ENCODE results near the gene COL26A1. TPM values are rescaled to one million over a fixed set of nuclear protein-coding genes. Genes with fewer than 3 reads are reported as not detected.
A peak's percentile ranks its signal among the peaks of the same experiment; 100 is the strongest.

COL26A1 gene
- total RNA-seq, 3 donors from 2014 or later (not counting 1 experiment from before 2014, with no cell fraction given), result 0.16 TPM; not detected in 2

DNA sequence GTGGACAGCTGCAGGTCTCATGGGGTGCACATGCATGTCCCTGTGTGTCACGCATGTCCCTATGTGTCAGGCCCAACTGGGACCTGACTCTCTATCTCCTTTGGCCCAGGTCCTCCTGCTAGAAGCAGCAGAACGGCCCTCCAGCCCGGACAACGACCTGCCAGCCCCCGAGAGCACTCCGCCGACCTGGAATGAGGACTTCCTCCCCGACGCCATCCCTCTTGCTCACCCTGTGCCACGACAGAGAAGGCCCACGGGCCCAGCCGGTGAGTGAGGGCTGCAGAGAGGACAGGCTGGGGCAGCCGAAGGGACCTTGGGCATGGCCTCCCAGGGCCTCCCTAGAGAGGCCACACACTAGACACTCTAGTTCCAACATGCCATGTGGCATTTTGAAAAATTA is 177.1 kb downstream of the COL26A1 start:
- no peaks in the 10 kb centered on the region for H3K9me3 Mint-ChIP-seq
- TF ChIP-seq, protein P1, sequence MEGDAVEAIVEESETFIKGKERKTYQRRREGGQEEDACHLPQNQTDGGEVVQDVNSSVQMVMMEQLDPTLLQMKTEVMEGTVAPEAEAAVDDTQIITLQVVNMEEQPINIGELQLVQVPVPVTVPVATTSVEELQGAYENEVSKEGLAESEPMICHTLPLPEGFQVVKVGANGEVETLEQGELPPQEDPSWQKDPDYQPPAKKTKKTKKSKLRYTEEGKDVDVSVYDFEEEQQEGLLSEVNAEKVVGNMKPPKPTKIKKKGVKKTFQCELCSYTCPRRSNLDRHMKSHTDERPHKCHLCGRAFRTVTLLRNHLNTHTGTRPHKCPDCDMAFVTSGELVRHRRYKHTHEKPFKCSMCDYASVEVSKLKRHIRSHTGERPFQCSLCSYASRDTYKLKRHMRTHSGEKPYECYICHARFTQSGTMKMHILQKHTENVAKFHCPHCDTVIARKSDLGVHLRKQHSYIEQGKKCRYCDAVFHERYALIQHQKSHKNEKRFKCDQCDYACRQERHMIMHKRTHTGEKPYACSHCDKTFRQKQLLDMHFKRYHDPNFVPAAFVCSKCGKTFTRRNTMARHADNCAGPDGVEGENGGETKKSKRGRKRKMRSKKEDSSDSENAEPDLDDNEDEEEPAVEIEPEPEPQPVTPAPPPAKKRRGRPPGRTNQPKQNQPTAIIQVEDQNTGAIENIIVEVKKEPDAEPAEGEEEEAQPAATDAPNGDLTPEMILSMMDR (IDR thresholded peaks at IDR 0.05), result no peak
- ATAC-seq (no peak), DNase-seq (no peak)
- no peak overlapping the region for H3K4me3 Mint-ChIP-seq
- Histone ChIP-seq H3K9me3 (ENCODE audit: control insufficient read depth, insufficient read depth, low read length) (peaks cover 5% of the 10 kb centered on the region), H3K27me3 (ENCODE audit: control insufficient read depth, insufficient read depth, low read length) (no peaks in the 10 kb centered on the region), H3K36me3 (ENCODE audit: control insufficient read depth, insufficient read depth, low read length) (no peaks in the 10 kb centered on the region), H3K4me3 (ENCODE audit: low read length) (no peak overlapping the region), H3K27ac (ENCODE audit: low read length) (no peak overlapping the region), H3K4me1 (ENCODE audit: control insufficient read depth, insufficient read depth, low read length) (peaks cover 30% of the 10 kb centered on the region)
- 86% methylated on average over 13 of the region's 13 CpGs for WGBS (ENCODE audit: insufficient coverage)
- peaks cover 17 to 31% of the 10 kb centered on the region in 2 donors for H3K4me1 Mint-ChIP-seq
- no peaks in the 10 kb centered on the region for H3K36me3 Mint-ChIP-seq
- H3K27me3 Mint-ChIP-seq (ENCODE audit: low read depth in 2 of 2), result peaks cover 4 to 6% of the 10 kb centered on the region in 2 donors
- intact Hi-C loops (cut with micrococcal nuclease), result loop anchor here (10.0 kb wide), 1 partner anchor 175 kb away; the partner anchor contains the start of gene COL26A1
- H3K27ac Mint-ChIP-seq, result no peak overlapping the region

DNA sequence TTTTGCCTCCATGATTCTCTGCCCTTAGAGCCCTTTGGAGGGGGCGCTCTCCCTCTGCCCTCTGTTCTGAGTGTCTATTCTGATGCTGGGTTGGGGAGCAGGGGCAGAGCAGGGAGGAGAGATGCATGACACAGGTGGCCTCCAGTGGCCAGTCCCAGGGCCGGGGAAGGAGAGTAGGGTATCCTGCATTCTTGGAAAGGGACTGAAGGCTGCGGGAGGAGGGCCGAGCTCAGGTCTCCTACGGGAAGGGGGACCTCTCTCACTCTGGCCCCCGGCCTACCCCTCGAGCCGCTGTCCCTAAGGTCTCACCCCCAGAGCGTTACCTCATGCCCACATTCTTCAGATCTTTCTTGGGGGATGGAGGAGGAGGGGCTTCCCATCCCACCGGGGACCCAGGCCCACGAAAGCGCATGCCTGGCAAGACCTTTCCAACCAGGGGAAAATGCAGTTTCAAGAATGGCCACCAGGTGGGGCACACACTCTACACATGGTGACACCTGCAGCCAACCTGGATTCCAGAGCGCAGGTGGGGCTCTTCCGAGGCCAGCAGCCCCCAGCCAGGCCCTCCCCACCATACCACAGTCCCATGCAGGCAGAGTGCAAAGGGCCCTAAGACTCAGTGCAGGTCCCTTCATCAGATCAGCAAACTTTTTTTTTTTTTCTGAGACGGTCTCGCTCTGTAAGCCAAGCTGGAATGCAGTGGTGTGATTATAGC is 180.0 kb downstream of the COL26A1 start:
- Mint-ChIP-seq H3K4me1 (peaks cover 0 to 10% of the 10 kb centered on the region in 2 donors), H3K4me3 (no peak overlapping the region), H3K36me3 (no peaks in the 10 kb centered on the region), H3K27ac (no peak overlapping the region), H3K9me3 (no peaks in the 10 kb centered on the region), H3K27me3 (ENCODE audit: low read depth in 2 of 2) (peaks cover 0 to 6% of the 10 kb centered on the region in 2 donors)
- TF ChIP-seq, protein P1 (IDR thresholded peaks at IDR 0.05), result peak; percentile 91
- H3K4me1 ChIP-seq (ENCODE audit: control insufficient read depth, insufficient read depth, low read length), result peaks cover under 1% of the 10 kb centered on the region
- H3K9me3 ChIP-seq (ENCODE audit: control insufficient read depth, insufficient read depth, low read length), result no peaks in the 10 kb centered on the region
- intact Hi-C loops (cut with micrococcal nuclease), result loop anchor here (1.0 kb wide), 1 partner anchor 730 kb away; no protein-coding TSS in a partner anchor
- H3K4me3 ChIP-seq (ENCODE audit: low read length), result no peak overlapping the region
- H3K27me3 ChIP-seq (ENCODE audit: control insufficient read depth, insufficient read depth, low read length), result no peaks in the 10 kb centered on the region
- H3K27ac ChIP-seq (ENCODE audit: low read length), result no peak overlapping the region
- peak; percentile 46 to 72 (median 52) for ATAC-seq
- no peaks in the 10 kb centered on the region for H3K36me3 ChIP-seq (ENCODE audit: control insufficient read depth, insufficient read depth, low read length)
- DNase-seq, result peak; percentile 66 to 81
- 48% methylated on average over 12 of the region's 16 CpGs for WGBS (ENCODE audit: insufficient coverage)

DNA sequence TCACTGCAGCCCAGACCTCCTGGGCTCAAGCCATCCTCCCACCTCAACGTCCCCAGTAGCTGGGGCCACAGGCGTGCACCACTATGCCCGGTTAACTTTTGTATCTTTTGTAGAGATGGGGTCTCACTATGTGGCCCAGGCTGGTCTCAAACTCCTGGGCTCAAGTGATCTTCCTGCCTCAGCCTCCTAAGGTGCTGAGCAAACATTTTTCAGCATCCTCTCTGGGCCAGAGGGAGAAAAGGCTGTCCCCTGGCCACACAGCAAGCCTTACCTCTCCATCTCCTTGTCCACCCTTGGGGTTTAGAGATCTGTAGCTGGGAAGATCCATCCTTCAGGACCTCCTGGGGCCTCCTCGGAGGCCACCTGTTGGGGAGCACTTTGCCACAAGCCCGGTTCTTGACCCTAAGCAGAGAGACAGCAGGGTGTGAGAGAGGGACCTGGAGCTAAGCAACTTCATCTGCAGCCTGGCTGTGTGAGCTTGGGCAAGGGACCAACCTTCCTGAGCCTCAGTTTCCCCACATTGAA is 180.6 kb downstream of the COL26A1 start:
- Histone ChIP-seq H3K4me1 (ENCODE audit: control insufficient read depth, insufficient read depth, low read length) (no peaks in the 10 kb centered on the region), H3K9me3 (ENCODE audit: control insufficient read depth, insufficient read depth, low read length) (no peaks in the 10 kb centered on the region), H3K27ac (ENCODE audit: low read length) (no peak overlapping the region), H3K36me3 (ENCODE audit: control insufficient read depth, insufficient read depth, low read length) (no peaks in the 10 kb centered on the region), H3K27me3 (ENCODE audit: control insufficient read depth, insufficient read depth, low read length) (no peaks in the 10 kb centered on the region), H3K4me3 (ENCODE audit: low read length) (no peak overlapping the region)
- Mint-ChIP-seq H3K4me3 (no peak overlapping the region), H3K36me3 (no peaks in the 10 kb centered on the region), H3K27me3 (ENCODE audit: low read depth in 2 of 2) (peaks cover 1 to 6% of the 10 kb centered on the region in 2 donors), H3K9me3 (no peaks in the 10 kb centered on the region), H3K4me1 (peaks cover 0 to 10% of the 10 kb centered on the region in 2 donors), H3K27ac (no peak overlapping the region)
- intact Hi-C loops (cut with micrococcal nuclease), result loop anchor here (1.0 kb wide), 1 partner anchor 729 kb away; no protein-coding TSS in a partner anchor
- DNase-seq (no peak), ATAC-seq (no peak)
- WGBS (ENCODE audit: insufficient coverage), result 62% methylated on average over 5 of the region's 5 CpGs
- TF ChIP-seq, protein P1 (IDR thresholded peaks at IDR 0.05), result no peak
